MCF 10A (cell line): ENCODE measurements around the gene CCDC197. TPM values are rescaled to one million over a fixed set of nuclear protein-coding genes. Genes with fewer than 3 reads are reported as not detected.

Experiments
- BruUV-seq: library from RNA; stranded (reverse); fragments of 400-500 nt; replicated peaks from 2 replicates; lab custom pipeline; 2021; lab: Mats Ljungman, UMichigan
- CTCF ChIA-PET: fragments of 300-600 bp; sonication (Branson Sonifier 250); formaldehyde crosslinking; extraction: SDS; loops from one replicate; lab custom pipeline; 2021; ENCODE audit warnings: antibody characterized with exemption, inconsistent platforms; lab: Yijun Ruan, JAX
- POLR2A ChIA-PET: fragments of 300-600, 350-650 bp; sonication (Branson Sonifier 250); formaldehyde crosslinking; extraction: SDS; loops from one replicate; lab custom pipeline; 2020; ENCODE audit warnings: antibody characterized with exemption, inconsistent platforms; lab: Yijun Ruan, JAX
- DNase-seq: peaks from one replicate; pipeline ENCODE4 v3.0.0-alpha.2; 2018; ENCODE audit not compliant: unreplicated experiment
- H3K27ac Mint-ChIP-seq: one replicate; pipeline ENCODE4 v1.8.0; 2022; ENCODE audit warnings: mild to moderate bottlenecking, low read depth, mixed read lengths; ENCODE audit not compliant: unreplicated experiment
- H3K27me3 Mint-ChIP-seq: one replicate; pipeline ENCODE4 v1.8.0; 2022; ENCODE audit warnings: mixed read lengths; ENCODE audit not compliant: insufficient read depth, unreplicated experiment
- H3K36me3 Mint-ChIP-seq: one replicate; pipeline ENCODE4 v1.8.0; 2022; ENCODE audit warnings: mild to moderate bottlenecking, moderate library complexity, mixed read lengths; ENCODE audit not compliant: insufficient read depth, unreplicated experiment
- H3K4me1 Mint-ChIP-seq: one replicate; pipeline ENCODE4 v1.8.0; 2022; ENCODE audit warnings: mixed read lengths; ENCODE audit not compliant: insufficient read depth, unreplicated experiment
- H3K4me3 Mint-ChIP-seq: one replicate; pipeline ENCODE4 v1.8.0; 2022; ENCODE audit warnings: mild to moderate bottlenecking, moderate library complexity, mixed read lengths; ENCODE audit not compliant: unreplicated experiment
- H3K9me3 Mint-ChIP-seq: one replicate; pipeline ENCODE4 v1.8.0; 2022; ENCODE audit warnings: mixed read lengths; ENCODE audit not compliant: unreplicated experiment
- CTCF ChIP-seq: fragments of 200-600 bp; IDR thresholded peaks from one replicate; pipeline ENCODE4 v1.8.0; 2022; ENCODE audit warnings: antibody characterized with exemption, mild to moderate bottlenecking; ENCODE audit not compliant: unreplicated experiment
- intact Hi-C: fragments of 100-400 bp; cut with micrococcal nuclease; formaldehyde crosslinking; loops from 2 replicates; pipeline ENCODE4 v1.14.1; 2022
- total RNA-seq: library from RNA; stranded (reverse); gene quantifications from 2 replicates; pipeline ENCODE4 v1.2.3, GENCODE V29; 2022

CCDC197 gene
- total RNA-seq, 1 experiment from 2014 or later = not detected

GRCh38 chr14:94011795-94012194 lies 14.7 kb downstream of the CCDC197 start:
- ChIA-PET CTCF (interaction anchor here (0.6 to 0.9 kb wide), 5 partner anchors 11 to 1690 kb away, joined by 3 to 4 read pairs (median 3); no protein-coding TSS in a partner anchor), POLR2A (no interaction called here)
- Mint-ChIP-seq H3K27me3 (no peaks in the 10 kb centered on the region), H3K27ac (no peak overlapping the region), H3K36me3 (no peaks in the 10 kb centered on the region), H3K9me3 (no peaks in the 10 kb centered on the region), H3K4me3 (no peak overlapping the region), H3K4me1 (peaks cover 14% of the 10 kb centered on the region)
- intact Hi-C loops = no loop called here
- DNase-seq = peak; percentile 30
- no peak for TF ChIP-seq CTCF
- BruUV-seq = no TSS peak

DNA sequence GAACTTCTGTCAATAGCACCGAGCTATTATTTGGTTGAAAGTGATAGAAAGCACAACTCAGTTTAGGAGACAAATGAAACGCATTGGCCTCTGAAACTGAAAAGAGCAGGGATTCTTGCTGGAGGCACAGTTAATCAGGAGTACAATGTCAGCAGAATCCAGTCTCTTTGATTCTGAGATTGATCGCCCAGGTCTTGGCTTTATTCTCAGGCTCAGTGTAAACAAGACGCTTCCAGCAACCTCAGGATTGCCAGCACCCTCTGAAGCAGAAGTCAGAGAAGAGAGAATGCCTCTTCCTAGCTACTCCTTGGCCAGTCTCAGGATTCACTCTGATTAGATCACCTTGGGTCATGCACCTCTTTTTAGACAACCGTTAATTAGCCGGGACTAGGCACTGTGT lies 17.3 kb downstream of the CCDC197 start:
- no peak for DNase-seq
- TF ChIP-seq CTCF = no peak
- ChIA-PET CTCF (interaction anchor here (1.2 to 1.7 kb wide), 4 partner anchors 10 to 168 kb away, joined by 3 to 4 read pairs (median 3); no protein-coding TSS in a partner anchor), POLR2A (interaction anchor here (0.8 kb wide), 1 partner anchor 9 kb away, joined by 3 read pairs; no protein-coding TSS in a partner anchor)
- no peaks in the 10 kb centered on the region for H3K9me3 Mint-ChIP-seq
- intact Hi-C loops = no loop called here
- no peaks in the 10 kb centered on the region for H3K36me3 Mint-ChIP-seq
- no peak overlapping the region for H3K27ac Mint-ChIP-seq
- no peak overlapping the region for H3K4me3 Mint-ChIP-seq
- H3K27me3 Mint-ChIP-seq = peaks cover 12% of the 10 kb centered on the region
- peaks cover 12% of the 10 kb centered on the region for H3K4me1 Mint-ChIP-seq
- BruUV-seq = no TSS peak

GRCh38 chr14:94015223-94015622 lies 18.1 kb downstream of the CCDC197 start:
- Mint-ChIP-seq H3K9me3 (no peaks in the 10 kb centered on the region), H3K4me1 (peaks cover 4% of the 10 kb centered on the region), H3K4me3 (no peak overlapping the region), H3K27me3 (peaks cover 12% of the 10 kb centered on the region), H3K27ac (no peak overlapping the region), H3K36me3 (no peaks in the 10 kb centered on the region)
- ChIA-PET POLR2A (no interaction called here), CTCF (interaction anchor here (1.2 to 1.7 kb wide), 3 partner anchors 11 to 167 kb away, joined by 3 to 4 read pairs (median 3); no protein-coding TSS in a partner anchor)
- no peak for DNase-seq
- BruUV-seq = no TSS peak
- TF ChIP-seq CTCF = no peak
- intact Hi-C loops = no loop called here

- no TSS peak for BruUV-seq
- no peak overlapping the region for H3K27ac Mint-ChIP-seq
- H3K4me3 Mint-ChIP-seq = no peak overlapping the region
- POLR2A ChIA-PET = no interaction called here
- intact Hi-C loops = no loop called here
- no peak for TF ChIP-seq CTCF
- H3K36me3 Mint-ChIP-seq = no peaks in the 10 kb centered on the region
- DNase-seq = no peak
- H3K27me3 Mint-ChIP-seq = peaks cover 12% of the 10 kb centered on the region
- CTCF ChIA-PET = interaction anchor here (1.6 kb wide), 1 partner anchor 20 kb away, joined by 8 read pairs; no protein-coding TSS in a partner anchor
- peaks cover 2% of the 10 kb centered on the region for H3K4me1 Mint-ChIP-seq
- H3K9me3 Mint-ChIP-seq = no peaks in the 10 kb centered on the region
These were observed 19.4 kb downstream of the CCDC197 start for GRCh38 chr14:94016446-94016976.
